K562 (cell line): Measurements from ENCODE around the gene CELF4.

Experiments used
- BDP1 ChIP-seq: IDR thresholded peaks from 3 replicates; pipeline ENCODE4 v1.6.1; 2011; ENCODE audit not compliant: insufficient read length, insufficient read depth
- FOXK1 ChIP-seq: sonication (generic); formaldehyde crosslinking; IDR thresholded peaks from 2 replicates; pipeline ENCODE4 v1.8.0; 2022; ENCODE audit warnings: missing genetic modification reagents, mild to moderate bottlenecking, borderline replicate concordance
- GATAD2B ChIP-seq: fragments of 450-650 bp; IDR thresholded peaks from 2 replicates; pipeline ENCODE4 v1.6.1; 2017; ENCODE audit warnings: mild to moderate bottlenecking, borderline replicate concordance
- HES1 ChIP-seq: fragments of 450-650 bp; IDR thresholded peaks from 2 replicates; pipeline ENCODE4 v1.6.1; 2016; ENCODE audit warnings: low read depth, mild to moderate bottlenecking, moderate library complexity
- MAX ChIP-seq: sonication (generic); formaldehyde crosslinking; IDR thresholded peaks from 2 replicates; pipeline ENCODE4 v1.9.0; 2022; ENCODE audit warnings: mild to moderate bottlenecking, missing genetic modification reagents
- NFIC ChIP-seq: fragments of 450-650 bp; IDR thresholded peaks from 2 replicates; pipeline ENCODE4 v1.6.1; 2017; ENCODE audit warnings: mild to moderate bottlenecking, inconsistent platforms
- NRF1 ChIP-seq, 2 experiments: fragments of 450-650 bp; IDR thresholded peaks in 1 of 2; conservative IDR thresholded peaks in 1 of 2; 2 replicates each; pipeline ENCODE4 v1.6.1; 2014; ENCODE audit warnings: mild to moderate bottlenecking in 2 of 2
- POLR2A ChIP-seq: fragments of 450-650 bp; conservative IDR thresholded peaks from 2 replicates; pipeline ENCODE4 v1.6.1; 2016
- RAD21 ChIP-seq, 2 experiments: fragments of 250-450 bp in 1 of 2; fragments of 450-650 bp in 1 of 2; sonication (Bioruptor Pico) in 1 of 2; formaldehyde crosslinking in 1 of 2; IDR thresholded peaks in 1 of 2; conservative IDR thresholded peaks in 1 of 2; 2 replicates each; pipeline versions ENCODE4 v1.4.0 to v1.8.0; 2020 to 2022; ENCODE audit warnings: mild to moderate bottlenecking in 2 of 2, moderate library complexity in 1 of 2
- RB1 ChIP-seq: fragments of 450-650 bp; IDR thresholded peaks from 2 replicates; pipeline ENCODE4 v1.6.1; 2017; ENCODE audit warnings: low read depth, mild to moderate bottlenecking
- TF ChIP-seq, protein P1 (sequence below), 3 experiments: IDR thresholded peaks in 2 of 3; conservative IDR thresholded peaks in 1 of 3; 2 replicates each; pipeline ENCODE4 v1.5.1; 2011 to 2012; ENCODE audit warnings: low read length in 3 of 3, mild to moderate bottlenecking in 3 of 3, control low read depth in 2 of 3, improper control_type of control experiment in 1 of 3, inconsistent platforms in 1 of 3, low read depth in 1 of 3, mixed read lengths in 1 of 3, moderate library complexity in 1 of 3; ENCODE audit not compliant: insufficient read depth in 2 of 3
- TF ChIP-seq, protein P2 (sequence below): fragments of 250-450 bp; sonication (Bioruptor Pico); IDR thresholded peaks from 2 replicates; pipeline ENCODE4 v1.8.0; 2021; ENCODE audit warnings: borderline replicate concordance, mild to moderate bottlenecking, moderate library complexity; ENCODE audit not compliant: poor library complexity, severe bottlenecking
- TF ChIP-seq, protein P3 (sequence below), 2 experiments: fragments of 450-650 bp; formaldehyde crosslinking in 1 of 2; IDR thresholded peaks; 2 replicates each; pipeline versions ENCODE4 v1.4.0 to v1.6.1; 2014 to 2020; ENCODE audit warnings: mild to moderate bottlenecking in 2 of 2, borderline replicate concordance in 1 of 2, low read depth in 1 of 2
- TF ChIP-seq, protein P4 (sequence below), 2 experiments: IDR thresholded peaks; 2 replicates each; pipeline ENCODE4 v1.6.1; 2011; ENCODE audit warnings: borderline replicate concordance in 1 of 2, control low read depth in 1 of 2, low read depth in 1 of 2, low read length in 1 of 2, mild to moderate bottlenecking in 1 of 2, mixed read lengths in 1 of 2, moderate library complexity in 1 of 2; ENCODE audit not compliant: insufficient read depth in 1 of 2, insufficient read length in 1 of 2, poor library complexity in 1 of 2, severe bottlenecking in 1 of 2; ENCODE audit errors: extremely low read depth in 1 of 2

DNA sequence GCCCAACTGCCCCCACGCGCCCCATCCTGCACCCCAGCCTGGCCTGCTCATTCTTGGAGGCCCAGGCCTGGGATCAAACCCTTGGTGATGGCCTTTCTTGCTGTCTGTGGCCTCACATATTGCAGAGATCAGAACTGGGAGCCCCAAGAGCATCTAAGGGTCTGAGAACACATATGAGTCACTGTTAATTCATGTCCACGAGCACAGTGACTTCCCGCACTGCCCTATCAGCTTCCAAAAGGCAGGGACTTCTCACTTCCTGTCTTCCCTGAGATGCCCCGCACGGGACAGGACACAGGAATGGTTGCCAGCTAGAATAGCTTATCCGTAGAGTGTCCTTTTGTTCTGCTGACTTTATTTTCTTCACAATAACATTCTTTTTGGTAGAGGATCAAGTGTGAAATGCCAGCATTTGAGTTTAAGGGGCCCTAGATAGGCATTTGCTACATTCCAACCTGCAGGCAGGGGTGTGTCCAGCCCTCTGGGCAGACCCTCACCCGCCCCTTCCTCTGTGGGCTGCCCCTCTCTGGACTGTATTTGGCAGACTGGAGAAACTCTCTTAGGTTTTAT lies 21.1 kb upstream of the CELF4 start:
- no peak for TF ChIP-seq BDP1
- no peak for TF ChIP-seq HES1
- TF ChIP-seq NFIC, result no peak
- TF ChIP-seq, protein P1, sequence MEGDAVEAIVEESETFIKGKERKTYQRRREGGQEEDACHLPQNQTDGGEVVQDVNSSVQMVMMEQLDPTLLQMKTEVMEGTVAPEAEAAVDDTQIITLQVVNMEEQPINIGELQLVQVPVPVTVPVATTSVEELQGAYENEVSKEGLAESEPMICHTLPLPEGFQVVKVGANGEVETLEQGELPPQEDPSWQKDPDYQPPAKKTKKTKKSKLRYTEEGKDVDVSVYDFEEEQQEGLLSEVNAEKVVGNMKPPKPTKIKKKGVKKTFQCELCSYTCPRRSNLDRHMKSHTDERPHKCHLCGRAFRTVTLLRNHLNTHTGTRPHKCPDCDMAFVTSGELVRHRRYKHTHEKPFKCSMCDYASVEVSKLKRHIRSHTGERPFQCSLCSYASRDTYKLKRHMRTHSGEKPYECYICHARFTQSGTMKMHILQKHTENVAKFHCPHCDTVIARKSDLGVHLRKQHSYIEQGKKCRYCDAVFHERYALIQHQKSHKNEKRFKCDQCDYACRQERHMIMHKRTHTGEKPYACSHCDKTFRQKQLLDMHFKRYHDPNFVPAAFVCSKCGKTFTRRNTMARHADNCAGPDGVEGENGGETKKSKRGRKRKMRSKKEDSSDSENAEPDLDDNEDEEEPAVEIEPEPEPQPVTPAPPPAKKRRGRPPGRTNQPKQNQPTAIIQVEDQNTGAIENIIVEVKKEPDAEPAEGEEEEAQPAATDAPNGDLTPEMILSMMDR (IDR thresholded peaks at IDR 0.05 in 2 of 3, conservative IDR thresholded peaks at IDR 0.05 in 1 of 3; ENCODE audit: insufficient read depth in 2 of 3, low read depth in 1 of 3, low read length in 3 of 3), result no peak
- TF ChIP-seq, protein P2, sequence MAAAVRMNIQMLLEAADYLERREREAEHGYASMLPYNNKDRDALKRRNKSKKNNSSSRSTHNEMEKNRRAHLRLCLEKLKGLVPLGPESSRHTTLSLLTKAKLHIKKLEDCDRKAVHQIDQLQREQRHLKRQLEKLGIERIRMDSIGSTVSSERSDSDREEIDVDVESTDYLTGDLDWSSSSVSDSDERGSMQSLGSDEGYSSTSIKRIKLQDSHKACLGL (CRISPR knock-in tag), result no peak
- TF ChIP-seq RB1, result no peak
- no peak for TF ChIP-seq GATAD2B
- TF ChIP-seq NRF1 (conservative IDR thresholded peaks at IDR 0.05 in 1 of 2, IDR thresholded peaks at IDR 0.05 in 1 of 2), result no peak
- no peak for TF ChIP-seq MAX (CRISPR knock-in tag)
- no peak for TF ChIP-seq FOXK1 (CRISPR knock-in tag)
- TF ChIP-seq RAD21 (CRISPR knock-in tag; conservative IDR thresholded peaks at IDR 0.05 in 1 of 2, IDR thresholded peaks at IDR 0.05 in 1 of 2), result no peak
- TF ChIP-seq, protein P3, sequence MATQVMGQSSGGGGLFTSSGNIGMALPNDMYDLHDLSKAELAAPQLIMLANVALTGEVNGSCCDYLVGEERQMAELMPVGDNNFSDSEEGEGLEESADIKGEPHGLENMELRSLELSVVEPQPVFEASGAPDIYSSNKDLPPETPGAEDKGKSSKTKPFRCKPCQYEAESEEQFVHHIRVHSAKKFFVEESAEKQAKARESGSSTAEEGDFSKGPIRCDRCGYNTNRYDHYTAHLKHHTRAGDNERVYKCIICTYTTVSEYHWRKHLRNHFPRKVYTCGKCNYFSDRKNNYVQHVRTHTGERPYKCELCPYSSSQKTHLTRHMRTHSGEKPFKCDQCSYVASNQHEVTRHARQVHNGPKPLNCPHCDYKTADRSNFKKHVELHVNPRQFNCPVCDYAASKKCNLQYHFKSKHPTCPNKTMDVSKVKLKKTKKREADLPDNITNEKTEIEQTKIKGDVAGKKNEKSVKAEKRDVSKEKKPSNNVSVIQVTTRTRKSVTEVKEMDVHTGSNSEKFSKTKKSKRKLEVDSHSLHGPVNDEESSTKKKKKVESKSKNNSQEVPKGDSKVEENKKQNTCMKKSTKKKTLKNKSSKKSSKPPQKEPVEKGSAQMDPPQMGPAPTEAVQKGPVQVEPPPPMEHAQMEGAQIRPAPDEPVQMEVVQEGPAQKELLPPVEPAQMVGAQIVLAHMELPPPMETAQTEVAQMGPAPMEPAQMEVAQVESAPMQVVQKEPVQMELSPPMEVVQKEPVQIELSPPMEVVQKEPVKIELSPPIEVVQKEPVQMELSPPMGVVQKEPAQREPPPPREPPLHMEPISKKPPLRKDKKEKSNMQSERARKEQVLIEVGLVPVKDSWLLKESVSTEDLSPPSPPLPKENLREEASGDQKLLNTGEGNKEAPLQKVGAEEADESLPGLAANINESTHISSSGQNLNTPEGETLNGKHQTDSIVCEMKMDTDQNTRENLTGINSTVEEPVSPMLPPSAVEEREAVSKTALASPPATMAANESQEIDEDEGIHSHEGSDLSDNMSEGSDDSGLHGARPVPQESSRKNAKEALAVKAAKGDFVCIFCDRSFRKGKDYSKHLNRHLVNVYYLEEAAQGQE (IDR thresholded peaks at IDR 0.05; ENCODE audit: borderline replicate concordance), result no peak
- TF ChIP-seq, protein P3 (CRISPR knock-in tag; IDR thresholded peaks at IDR 0.05; ENCODE audit: low read depth), result no peak
- TF ChIP-seq, protein P4, sequence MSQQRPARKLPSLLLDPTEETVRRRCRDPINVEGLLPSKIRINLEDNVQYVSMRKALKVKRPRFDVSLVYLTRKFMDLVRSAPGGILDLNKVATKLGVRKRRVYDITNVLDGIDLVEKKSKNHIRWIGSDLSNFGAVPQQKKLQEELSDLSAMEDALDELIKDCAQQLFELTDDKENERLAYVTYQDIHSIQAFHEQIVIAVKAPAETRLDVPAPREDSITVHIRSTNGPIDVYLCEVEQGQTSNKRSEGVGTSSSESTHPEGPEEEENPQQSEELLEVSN (IDR thresholded peaks at IDR 0.05; ENCODE audit: borderline replicate concordance in 1 of 2, extremely low read depth in 1 of 2, insufficient read depth in 1 of 2, insufficient read length in 1 of 2, low read depth in 1 of 2, low read length in 1 of 2, poor library complexity in 1 of 2, severe bottlenecking in 1 of 2), result no peak
- no peak for TF ChIP-seq POLR2A
